DMS 273 (cell line): ENCODE data around the gene APOA4.

Experiments used
- DNase-seq: peaks from one replicate; lab custom pipeline; 2025; ENCODE audit not compliant: unreplicated experiment; lab: John Stamatoyannopoulos, UW

The APOA4 gene

DNA sequence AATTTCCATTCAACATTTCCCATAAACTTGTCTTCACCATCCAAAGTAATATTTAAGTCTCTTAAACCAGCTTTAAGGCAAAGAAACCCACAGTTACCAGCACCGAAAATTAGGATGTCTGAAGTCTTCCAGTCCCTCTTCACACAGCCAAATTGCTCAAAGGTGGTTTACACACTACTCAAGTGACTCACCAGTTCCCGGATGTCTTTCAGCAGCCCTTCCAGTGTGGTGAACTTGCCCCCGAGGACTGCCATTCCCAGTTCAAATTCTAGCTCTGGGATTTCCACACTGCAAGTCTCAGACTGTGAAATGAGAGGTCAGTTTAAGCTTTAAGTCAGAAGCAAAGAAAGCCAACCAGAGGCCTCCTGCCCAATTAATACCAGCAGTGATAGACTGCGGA is 40.4 kb downstream of the APOA4 start:
- no peak for DNase-seq

DNA sequence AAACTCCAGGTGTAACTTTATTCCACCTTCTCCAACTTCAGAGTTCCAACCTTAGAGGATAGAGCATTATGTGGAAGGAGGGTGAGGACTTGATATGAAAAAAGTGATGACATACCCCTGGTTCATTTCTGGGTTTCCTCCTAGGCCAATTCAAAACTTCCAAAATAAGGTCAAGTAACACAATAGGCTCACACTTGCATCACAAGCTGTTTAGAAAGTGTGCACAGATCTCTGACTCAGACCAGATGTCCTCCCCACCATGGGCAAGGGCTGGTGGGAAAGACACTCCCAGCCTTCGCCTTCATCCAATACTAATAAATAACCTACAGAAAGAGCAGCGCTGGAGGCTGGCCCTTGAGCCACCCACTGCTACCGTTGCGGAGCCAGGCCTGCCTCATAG is 44.5 kb downstream of the APOA4 start:
- DNase-seq, result no peak

DNA sequence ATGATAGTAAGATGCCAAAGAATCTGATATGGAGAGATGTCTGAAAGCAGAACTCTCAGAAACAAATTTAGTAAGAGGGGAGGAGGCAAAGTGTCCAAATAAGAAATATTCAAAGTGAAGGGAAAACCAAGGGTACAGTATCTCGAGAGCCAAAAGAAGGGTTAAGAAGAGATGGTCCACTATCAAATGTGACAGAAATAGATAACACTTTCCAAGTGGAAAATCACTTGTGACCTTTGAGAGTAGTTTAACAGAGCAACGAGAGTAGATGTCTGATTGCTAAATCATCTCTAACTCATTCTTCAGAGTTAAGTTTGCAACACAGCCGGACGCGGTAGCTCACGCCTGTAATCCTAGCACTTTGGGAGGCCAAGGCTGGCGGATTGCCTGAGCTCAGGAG is 46.0 kb downstream of the APOA4 start:
- no peak for DNase-seq

DNA sequence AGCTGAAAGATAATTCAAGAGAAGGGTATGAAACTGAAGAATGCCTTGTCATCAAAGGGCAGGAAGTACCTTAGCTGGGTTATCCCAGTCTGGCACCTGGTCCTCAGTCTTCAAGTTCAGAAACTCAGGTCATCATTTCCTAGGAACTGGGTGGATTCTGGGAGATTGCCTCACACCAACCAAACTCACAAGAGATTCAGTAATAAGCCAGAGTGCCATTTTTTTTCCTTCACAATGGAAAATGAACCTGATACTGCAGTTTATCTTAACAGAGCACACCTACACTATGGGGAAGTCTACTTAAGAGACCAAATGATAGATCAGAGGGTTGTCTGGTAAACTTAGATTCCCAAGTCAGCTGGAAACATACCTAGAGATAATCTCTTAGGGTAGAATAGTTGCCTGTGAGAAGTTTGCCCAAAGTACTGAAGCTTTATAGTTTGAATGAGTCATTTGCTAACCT is 46.6 kb downstream of the APOA4 start:
- no peak for DNase-seq

DNA sequence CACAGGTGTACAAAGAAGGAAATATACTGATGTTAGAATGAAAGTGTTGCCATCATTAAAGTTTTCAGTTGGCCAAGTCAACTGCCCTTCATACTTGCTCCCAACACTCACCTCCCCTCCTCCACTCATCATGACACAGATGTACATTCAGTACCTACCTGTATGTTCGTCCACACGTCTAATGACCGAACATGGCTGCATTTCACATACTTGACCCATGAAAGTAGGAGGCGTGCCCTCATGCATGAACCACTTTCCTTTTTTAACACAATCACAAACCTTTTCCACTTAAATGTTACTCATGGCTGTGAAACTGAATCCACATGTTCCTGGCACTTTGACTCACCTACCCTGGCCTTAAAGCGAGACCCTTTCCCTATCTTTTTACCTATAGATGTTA is 47.1 kb downstream of the APOA4 start:
- no peak for DNase-seq

DNA sequence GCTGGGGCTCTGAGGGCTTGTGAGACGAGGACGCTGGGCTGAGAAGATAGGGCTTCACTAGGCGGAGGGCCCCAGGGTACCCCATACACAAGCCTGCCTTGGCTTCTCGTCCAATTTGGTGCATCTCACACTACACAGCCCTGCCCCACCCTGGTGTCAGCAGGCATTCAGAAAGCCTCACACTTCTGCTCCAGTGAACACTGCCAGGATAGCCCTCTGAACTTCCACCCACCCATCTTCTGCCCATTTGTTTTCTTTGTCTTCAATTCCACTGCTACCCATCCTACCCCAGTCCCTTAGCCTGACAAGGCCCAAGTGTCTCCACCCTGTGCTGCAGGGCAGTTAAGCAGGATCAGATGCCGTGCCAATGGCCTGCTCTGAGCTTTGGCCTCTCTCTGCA is 48.4 kb downstream of the APOA4 start:
- DNase-seq, result peak; percentile 19

DNA sequence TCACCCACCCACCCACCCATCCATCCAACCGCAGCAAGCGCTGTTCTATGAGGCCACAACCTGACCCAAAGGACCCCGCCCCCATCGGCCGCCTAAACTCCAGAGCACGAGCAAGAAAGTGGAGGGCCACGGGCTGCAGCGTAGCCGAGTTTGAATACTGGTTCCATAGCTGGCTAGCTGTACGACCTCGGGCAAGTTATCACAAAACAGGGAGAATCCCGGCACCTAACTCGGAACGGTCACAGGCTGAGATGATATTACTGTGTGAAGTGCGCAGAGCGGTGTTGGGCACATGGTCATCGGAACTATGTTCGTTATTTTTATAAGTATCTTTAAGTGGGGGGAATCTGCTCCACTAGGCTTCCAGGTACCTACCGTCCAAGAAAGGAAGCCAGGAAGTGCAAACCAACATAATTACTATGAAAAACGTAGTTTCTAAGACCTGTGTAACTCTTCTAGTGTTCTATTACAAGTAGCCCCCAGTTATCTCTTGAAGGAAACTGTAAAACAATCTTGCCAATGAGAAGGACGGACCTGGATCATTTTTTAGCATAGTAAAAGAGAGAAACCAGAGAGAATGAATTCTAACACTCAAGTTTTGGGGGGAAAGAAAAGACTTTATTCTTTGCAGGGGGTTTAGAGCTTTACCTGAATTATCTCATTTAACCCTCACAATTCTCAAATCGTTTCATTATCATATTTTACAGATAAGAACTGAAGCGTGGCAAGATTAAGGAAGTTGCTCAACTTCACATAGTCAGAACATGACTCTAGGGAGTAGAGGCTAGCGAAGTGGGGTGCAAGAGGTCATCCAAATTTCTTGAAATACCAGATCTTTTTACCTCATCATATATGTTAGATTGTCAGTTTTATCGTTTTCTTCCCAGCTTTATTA is 49.7 kb downstream of the APOA4 start:
- peak; percentile 80 for DNase-seq

DNA sequence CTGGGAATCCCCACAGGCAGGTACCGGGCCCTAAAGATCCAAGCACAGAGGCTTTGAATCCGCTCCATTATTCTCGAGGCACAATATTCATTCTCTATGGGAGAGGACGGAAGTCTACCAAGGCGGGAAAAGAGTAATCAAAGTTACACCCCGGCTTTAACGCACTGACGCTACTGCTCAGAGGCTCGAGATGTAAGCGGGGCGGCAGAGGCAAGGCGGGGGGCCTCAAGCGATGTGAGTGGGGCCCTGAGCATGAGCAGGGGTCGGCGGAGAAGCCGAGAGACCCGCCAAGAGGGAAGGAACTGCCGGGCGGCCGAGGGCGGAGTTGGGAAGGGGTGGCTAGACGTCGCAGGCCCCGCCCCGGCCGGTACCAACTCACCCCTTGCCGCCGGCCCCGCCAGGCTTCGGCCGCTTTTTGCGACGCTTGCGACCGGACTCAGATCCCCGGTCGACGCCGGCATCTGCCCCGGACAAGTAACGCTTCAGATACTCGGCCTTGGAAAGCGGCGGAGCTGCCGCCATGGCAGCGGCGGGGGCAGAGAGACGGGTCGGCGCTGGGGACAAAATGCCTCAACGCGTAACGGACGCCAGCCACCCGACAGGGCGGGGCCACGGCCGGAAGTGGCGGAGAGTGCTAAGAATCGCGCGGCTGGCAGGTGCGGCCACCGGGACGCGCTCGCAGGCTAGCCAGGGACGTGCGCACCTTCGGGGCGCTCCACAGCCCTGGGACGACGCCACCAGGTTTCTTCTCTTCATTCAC is 50.5 kb downstream of the APOA4 start, which contains the start of gene BUD13:
TSS of gene BUD13 (minus strand) at position 545 of the 760 bp plus-strand sequence. CDS start at position 522, 23 bp downstream.
- DNase-seq, result peak; percentile 92

DNA sequence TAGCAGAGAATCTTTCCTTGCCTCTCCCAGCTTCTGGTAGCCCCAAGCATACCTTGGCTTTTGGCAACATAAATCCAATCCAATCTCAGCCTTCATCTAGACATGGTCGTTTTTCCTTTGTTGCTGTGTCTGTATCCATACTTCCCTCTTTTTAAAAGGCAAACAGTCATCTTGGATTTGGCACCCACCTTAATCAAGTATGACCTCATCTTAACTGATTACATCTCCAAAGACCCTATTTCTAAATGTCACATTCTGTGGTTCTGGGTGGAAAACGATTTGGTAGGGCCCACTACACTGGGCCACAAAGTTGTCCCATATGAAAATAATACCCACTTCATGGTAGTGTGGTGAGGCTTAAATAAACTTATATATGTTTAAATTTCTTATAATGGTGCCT is 51.2 kb downstream of the APOA4 start:
- peak; percentile 14 for DNase-seq
